DMS 273 (cell line): Measurements from ENCODE around the gene RBP5.

Experiments used
- DNase-seq: peaks from one replicate; lab custom pipeline; 2025; ENCODE audit not compliant: unreplicated experiment; lab: John Stamatoyannopoulos, UW

The RBP5 gene

GRCh38 chr12:7076493-7076892 is 52.2 kb downstream of the RBP5 start:
- no peak for DNase-seq

GRCh38 chr12:7075939-7076338 is 52.8 kb downstream of the RBP5 start:
- DNase-seq = no peak

GRCh38 chr12:7075518-7075917 is 53.2 kb downstream of the RBP5 start:
- DNase-seq = no peak

- no peak for DNase-seq
Measured at GRCh38 chr12:7073946-7074345, 54.7 kb downstream of the RBP5 start.
